ENCODE results near the gene REST. TPM values are rescaled to one million over a fixed set of nuclear protein-coding genes. Genes with fewer than 3 reads are reported as not detected.

Gene REST
- total and polyA plus RNA-seq, 9 of the 15 experiments (the other 6 are each of a cell fraction or from before 2014, with no cell fraction given) = 2.9 to 24.0 (median 19.2) TPM

DNA sequence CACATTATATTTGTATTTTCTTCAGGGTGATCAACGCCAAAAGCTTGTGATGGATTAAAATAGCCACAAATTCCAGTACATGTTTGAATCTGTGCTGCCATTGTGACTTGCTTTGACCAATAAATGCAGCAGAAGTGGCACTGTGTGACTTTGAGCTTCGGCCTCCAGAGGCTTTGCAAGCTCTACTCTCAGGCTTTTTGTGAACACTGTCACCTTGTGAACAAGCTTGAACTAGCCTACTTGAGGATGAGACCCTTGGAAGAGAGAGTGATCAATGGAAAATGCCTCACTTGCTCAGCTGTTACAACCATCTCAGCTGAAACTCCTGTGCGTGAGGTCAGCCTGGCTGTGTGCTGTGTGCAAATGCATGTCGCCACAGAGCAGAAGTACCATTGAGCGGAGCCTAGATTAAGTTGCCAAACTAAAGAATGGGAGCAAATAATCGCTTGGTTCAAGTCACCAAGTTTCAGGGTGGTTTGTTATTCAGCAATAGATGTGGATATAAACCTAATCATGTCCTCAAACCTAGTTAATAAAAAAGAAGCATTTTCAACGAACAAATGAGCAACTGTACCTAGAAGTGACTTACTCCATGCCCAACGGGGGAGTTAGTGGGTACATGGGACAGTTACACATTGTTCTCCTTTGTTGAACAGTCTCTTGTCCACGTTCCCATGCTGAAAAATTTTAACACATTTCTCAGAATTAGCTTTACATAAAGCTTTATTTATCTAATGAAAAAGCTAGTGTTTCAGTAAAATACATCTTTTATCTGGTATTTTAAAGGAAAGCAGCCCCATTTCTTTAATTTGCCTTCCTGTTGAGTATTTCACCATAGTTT is 46.2 kb downstream of the REST start:
- Histone ChIP-seq H3K79me2 (ENCODE audit: control insufficient read depth, insufficient read depth, low read length) (no peaks in the 10 kb centered on the region), H4K20me1 (replicated peaks; ENCODE audit: control insufficient read depth, insufficient read depth, low read length) (no peaks in the 10 kb centered on the region), H3K9me1 (ENCODE audit: control insufficient read depth, insufficient read depth, low read length) (no peaks in the 10 kb centered on the region), H3K36me3 (ENCODE audit: control insufficient read depth, insufficient read depth, low read length) (no peaks in the 10 kb centered on the region), H3K4me3 (no peak overlapping the region), H3K4me2 (ENCODE audit: insufficient read depth, low read length) (no peak overlapping the region), H3K27me3 (ENCODE audit: control insufficient read depth in 2 of 2, insufficient read depth in 2 of 2, low read length in 2 of 2) (peaks cover 3 to 8% of the 10 kb centered on the region in 2 experiments; a peak in 4 of 5 replicates), H2AFZ (ENCODE audit: low read depth, low read length) (0 out of 2 replicates have a peak overlapping the region, but pooled peaks have one; percentile 5), H3K9ac (ENCODE audit: insufficient read depth in 1 of 2, low read depth in 2 of 2, low read length in 2 of 2) (no peak overlapping the region), H3K4me1 (replicated peaks in 1 of 2; ENCODE audit: control insufficient read depth in 2 of 2, insufficient read depth in 2 of 2, low read length in 2 of 2) (peaks cover 0 to 10% of the 10 kb centered on the region in 2 experiments; a peak in 2 of 5 replicates), H3K27ac (ENCODE audit: extremely low read depth, low read depth, low read length) (no peak overlapping the region), H3K9me3 (replicated peaks; ENCODE audit: control insufficient read depth, insufficient read depth, low read depth, low read length) (no peaks in the 10 kb centered on the region)
- FAIRE-seq (no peak), DNase-seq (ENCODE audit: extremely low read depth in 1 of 4, low spot score in 3 of 4) (no peak), ATAC-seq (no peak)
- WGBS (ENCODE audit: insufficient coverage, low coverage, missing lambda C conversion rate) = 19% methylated on average over 9 of the region's 9 CpGs
- intact Hi-C loops (cut with micrococcal nuclease) = loop anchor here (10.0 kb wide), 1 partner anchor 109 kb away; no protein-coding TSS in a partner anchor
- ChIA-PET POLR2A (interaction anchor here (1.0 kb wide), 1 partner anchor 8 kb away, joined by 3 read pairs; no protein-coding TSS in a partner anchor), CTCF (ENCODE audit: low intra/inter-chr PET ratio) (no interaction called here)
- no TSS peak for BruUV-seq (replicated peaks)
- TF ChIP-seq RBM34 (IDR thresholded peaks at IDR 0.05; ENCODE audit: borderline replicate concordance, insufficient read depth, low read length) = no peak
- TF ChIP-seq PRPF4 (IDR thresholded peaks at IDR 0.05; ENCODE audit: insufficient read depth, low read depth, low read length, poor library complexity, severe bottlenecking) = no peak
- TF ChIP-seq ZNF121 (CRISPR knock-in tag; conservative IDR thresholded peaks at IDR 0.05) = no peak
- no peak for TF ChIP-seq TAF9B (IDR thresholded peaks at IDR 0.05; ENCODE audit: partially characterized antibody)
- TF ChIP-seq MAZ (CRISPR knock-in tag; conservative IDR thresholded peaks at IDR 0.05 in 1 of 2, IDR thresholded peaks at IDR 0.05 in 1 of 2) = no peak
- no peak for TF ChIP-seq PTBP1 (IDR thresholded peaks at IDR 0.05; ENCODE audit: low read depth, low read length)
- TF ChIP-seq, protein P1, sequence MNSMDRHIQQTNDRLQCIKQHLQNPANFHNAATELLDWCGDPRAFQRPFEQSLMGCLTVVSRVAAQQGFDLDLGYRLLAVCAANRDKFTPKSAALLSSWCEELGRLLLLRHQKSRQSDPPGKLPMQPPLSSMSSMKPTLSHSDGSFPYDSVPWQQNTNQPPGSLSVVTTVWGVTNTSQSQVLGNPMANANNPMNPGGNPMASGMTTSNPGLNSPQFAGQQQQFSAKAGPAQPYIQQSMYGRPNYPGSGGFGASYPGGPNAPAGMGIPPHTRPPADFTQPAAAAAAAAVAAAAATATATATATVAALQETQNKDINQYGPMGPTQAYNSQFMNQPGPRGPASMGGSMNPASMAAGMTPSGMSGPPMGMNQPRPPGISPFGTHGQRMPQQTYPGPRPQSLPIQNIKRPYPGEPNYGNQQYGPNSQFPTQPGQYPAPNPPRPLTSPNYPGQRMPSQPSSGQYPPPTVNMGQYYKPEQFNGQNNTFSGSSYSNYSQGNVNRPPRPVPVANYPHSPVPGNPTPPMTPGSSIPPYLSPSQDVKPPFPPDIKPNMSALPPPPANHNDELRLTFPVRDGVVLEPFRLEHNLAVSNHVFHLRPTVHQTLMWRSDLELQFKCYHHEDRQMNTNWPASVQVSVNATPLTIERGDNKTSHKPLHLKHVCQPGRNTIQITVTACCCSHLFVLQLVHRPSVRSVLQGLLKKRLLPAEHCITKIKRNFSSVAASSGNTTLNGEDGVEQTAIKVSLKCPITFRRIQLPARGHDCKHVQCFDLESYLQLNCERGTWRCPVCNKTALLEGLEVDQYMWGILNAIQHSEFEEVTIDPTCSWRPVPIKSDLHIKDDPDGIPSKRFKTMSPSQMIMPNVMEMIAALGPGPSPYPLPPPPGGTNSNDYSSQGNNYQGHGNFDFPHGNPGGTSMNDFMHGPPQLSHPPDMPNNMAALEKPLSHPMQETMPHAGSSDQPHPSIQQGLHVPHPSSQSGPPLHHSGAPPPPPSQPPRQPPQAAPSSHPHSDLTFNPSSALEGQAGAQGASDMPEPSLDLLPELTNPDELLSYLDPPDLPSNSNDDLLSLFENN (IDR thresholded peaks at IDR 0.05; ENCODE audit: low read depth in 2 of 2, low read length in 2 of 2) = no peak
- no peak for TF ChIP-seq ARNT (IDR thresholded peaks at IDR 0.05)
- no peak for TF ChIP-seq HDAC3 (IDR thresholded peaks at IDR 0.05; ENCODE audit: borderline replicate concordance, partially characterized antibody)
- TF ChIP-seq ATF1 (CRISPR knock-in tag; IDR thresholded peaks at IDR 0.05) = no peak
- no peak for TF ChIP-seq ATF1 (tag; IDR thresholded peaks at IDR 0.05)
- no peak for TF ChIP-seq E2F1 (CRISPR knock-in tag; IDR thresholded peaks at IDR 0.05)
- no peak for TF ChIP-seq OTX1 (CRISPR knock-in tag; IDR thresholded peaks at IDR 0.05)
- no peak for TF ChIP-seq CXXC5 (CRISPR knock-in tag; IDR thresholded peaks at IDR 0.05)
- TF ChIP-seq POLR3G (IDR thresholded peaks at IDR 0.05; ENCODE audit: extremely low read depth, insufficient read length, insufficient replicate concordance) = no peak
- no peak for TF ChIP-seq ZFP30 (CRISPR knock-in tag; IDR thresholded peaks at IDR 0.05; ENCODE audit: borderline replicate concordance)
- in situ Hi-C loops (cut with MboI) = no loop called here

All from K562 (cell line).